ENCODE measurements around the gene CRYGD.
A peak's percentile ranks its signal among the peaks of the same experiment; 100 is the strongest.

CRYGD gene

GRCh38 chr2:208083807-208084206 is 40.5 kb downstream of the CRYGD start:
- DNase-seq (ENCODE audit: low read depth in 2 of 2), result no peak

- no peak for DNase-seq (ENCODE audit: low read depth in 2 of 2)
Measured at GRCh38 chr2:208077276-208077675, 47.0 kb downstream of the CRYGD start.

GRCh38 chr2:208074610-208075356 is 49.5 kb downstream of the CRYGD start:
- no peak for DNase-seq (ENCODE audit: low read depth in 2 of 2)

GRCh38 chr2:208072250-208072892 is 52.0 kb downstream of the CRYGD start:
- DNase-seq (ENCODE audit: low read depth in 2 of 2), result peak; percentile 2 to 23

All from stimulated activated CD8-positive, alpha-beta memory T cell treated with anti-CD3 and anti-CD28 coated beads, Interleukin-7, amount 100 ng/mL, for 4 hours (primary cell).